ENCODE measurements around the gene PDAP1.
"Not testable (repeated sequence)": the region's sequence is repeated elsewhere in the genome, so short reads cannot be mapped to it uniquely, and the experiment has no call there.

The PDAP1 gene

GRCh38 chr7:99374111-99375064 is 34.0 kb downstream of the PDAP1 start, which contains the start of gene ARPC1B:
Gene ARPC1B (plus strand): TSS chr7:99374730. CDS start chr7:99385715, 10,985 bp downstream.
- peak; percentile 85 for DNase-seq

GRCh38 chr7:99373091-99374066 is 35.0 kb downstream of the PDAP1 start:
- no peak for DNase-seq

- DNase-seq, result no peak
These were observed 35.9 kb downstream of the PDAP1 start for GRCh38 chr7:99372275-99373090.

GRCh38 chr7:99371376-99371920 is 36.9 kb downstream of the PDAP1 start:
- DNase-seq, result no peak

- DNase-seq, result no peak
These were observed 38.5 kb downstream of the PDAP1 start for GRCh38 chr7:99369767-99370391.

- DNase-seq, result no peak
These were observed 39.5 kb downstream of the PDAP1 start for GRCh38 chr7:99368750-99369389.

GRCh38 chr7:99366646-99367045 is 41.8 kb downstream of the PDAP1 start:
- DNase-seq, result no peak

GRCh38 chr7:99365318-99366141 is 42.9 kb downstream of the PDAP1 start:
- DNase-seq, result peak; percentile 69

GRCh38 chr7:99363286-99363685 is 45.1 kb downstream of the PDAP1 start:
- DNase-seq, result no peak

GRCh38 chr7:99362801-99363200 is 45.6 kb downstream of the PDAP1 start:
- no peak for DNase-seq

- DNase-seq, result no peak
These were observed 48.8 kb downstream of the PDAP1 start for GRCh38 chr7:99359465-99360154.

GRCh38 chr7:99358521-99358920 is 49.9 kb downstream of the PDAP1 start:
- not testable (repeated sequence) for DNase-seq

GRCh38 chr7:99357701-99358490 is 50.5 kb downstream of the PDAP1 start:
- no peak for DNase-seq

GRCh38 chr7:99355098-99355497 is 53.3 kb downstream of the PDAP1 start:
- no peak for DNase-seq

- DNase-seq, result no peak
These were observed 56.1 kb downstream of the PDAP1 start for GRCh38 chr7:99352247-99352646.

GRCh38 chr7:99350641-99351040 is 57.8 kb downstream of the PDAP1 start:
- DNase-seq, result not testable (repeated sequence)
